GM12874 (cell line): ENCODE measurements around the gene KIFBP.

Experiments
- TF ChIP-seq, protein P1 (sequence below): IDR thresholded peaks from 2 replicates; pipeline ENCODE4 v1.5.1; 2011; ENCODE audit warnings: low read depth, mild to moderate bottlenecking, control low read depth, low read length, moderate library complexity; ENCODE audit not compliant: insufficient read depth

KIFBP gene

DNA sequence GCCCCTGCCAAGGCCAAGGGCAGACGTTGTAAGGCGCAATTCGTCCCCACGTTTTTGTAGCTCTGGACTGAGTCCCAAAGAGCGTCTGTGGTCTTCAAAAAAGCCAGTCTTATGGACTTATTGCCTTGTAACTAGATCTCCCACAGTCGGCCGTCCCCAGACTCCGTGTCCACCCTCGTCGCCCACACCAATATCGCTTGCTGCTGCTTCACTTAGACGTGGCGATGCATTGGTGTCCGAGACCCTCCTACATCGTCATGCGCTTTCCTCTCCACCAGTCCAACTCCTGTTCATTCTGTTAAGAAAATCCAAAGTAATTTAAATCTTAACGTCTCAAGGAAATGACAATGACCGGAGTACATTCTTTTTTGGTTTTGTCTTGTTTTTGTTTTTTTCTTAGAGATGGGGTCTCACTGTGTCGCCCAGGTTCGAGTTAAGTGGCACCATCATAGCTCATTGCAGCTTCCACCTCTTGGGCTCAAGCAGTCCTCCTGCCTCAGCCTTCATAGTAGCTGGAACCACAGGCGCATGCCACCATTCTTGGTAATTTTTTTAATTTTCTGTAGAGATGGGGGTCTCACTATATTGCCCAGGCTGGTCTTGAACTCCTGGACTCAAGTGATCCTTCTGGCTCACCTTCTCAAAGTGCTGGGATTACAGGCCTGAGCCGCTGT, 851 bp downstream of the KIFBP start:
- TF ChIP-seq, protein P1, sequence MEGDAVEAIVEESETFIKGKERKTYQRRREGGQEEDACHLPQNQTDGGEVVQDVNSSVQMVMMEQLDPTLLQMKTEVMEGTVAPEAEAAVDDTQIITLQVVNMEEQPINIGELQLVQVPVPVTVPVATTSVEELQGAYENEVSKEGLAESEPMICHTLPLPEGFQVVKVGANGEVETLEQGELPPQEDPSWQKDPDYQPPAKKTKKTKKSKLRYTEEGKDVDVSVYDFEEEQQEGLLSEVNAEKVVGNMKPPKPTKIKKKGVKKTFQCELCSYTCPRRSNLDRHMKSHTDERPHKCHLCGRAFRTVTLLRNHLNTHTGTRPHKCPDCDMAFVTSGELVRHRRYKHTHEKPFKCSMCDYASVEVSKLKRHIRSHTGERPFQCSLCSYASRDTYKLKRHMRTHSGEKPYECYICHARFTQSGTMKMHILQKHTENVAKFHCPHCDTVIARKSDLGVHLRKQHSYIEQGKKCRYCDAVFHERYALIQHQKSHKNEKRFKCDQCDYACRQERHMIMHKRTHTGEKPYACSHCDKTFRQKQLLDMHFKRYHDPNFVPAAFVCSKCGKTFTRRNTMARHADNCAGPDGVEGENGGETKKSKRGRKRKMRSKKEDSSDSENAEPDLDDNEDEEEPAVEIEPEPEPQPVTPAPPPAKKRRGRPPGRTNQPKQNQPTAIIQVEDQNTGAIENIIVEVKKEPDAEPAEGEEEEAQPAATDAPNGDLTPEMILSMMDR = no peak

DNA sequence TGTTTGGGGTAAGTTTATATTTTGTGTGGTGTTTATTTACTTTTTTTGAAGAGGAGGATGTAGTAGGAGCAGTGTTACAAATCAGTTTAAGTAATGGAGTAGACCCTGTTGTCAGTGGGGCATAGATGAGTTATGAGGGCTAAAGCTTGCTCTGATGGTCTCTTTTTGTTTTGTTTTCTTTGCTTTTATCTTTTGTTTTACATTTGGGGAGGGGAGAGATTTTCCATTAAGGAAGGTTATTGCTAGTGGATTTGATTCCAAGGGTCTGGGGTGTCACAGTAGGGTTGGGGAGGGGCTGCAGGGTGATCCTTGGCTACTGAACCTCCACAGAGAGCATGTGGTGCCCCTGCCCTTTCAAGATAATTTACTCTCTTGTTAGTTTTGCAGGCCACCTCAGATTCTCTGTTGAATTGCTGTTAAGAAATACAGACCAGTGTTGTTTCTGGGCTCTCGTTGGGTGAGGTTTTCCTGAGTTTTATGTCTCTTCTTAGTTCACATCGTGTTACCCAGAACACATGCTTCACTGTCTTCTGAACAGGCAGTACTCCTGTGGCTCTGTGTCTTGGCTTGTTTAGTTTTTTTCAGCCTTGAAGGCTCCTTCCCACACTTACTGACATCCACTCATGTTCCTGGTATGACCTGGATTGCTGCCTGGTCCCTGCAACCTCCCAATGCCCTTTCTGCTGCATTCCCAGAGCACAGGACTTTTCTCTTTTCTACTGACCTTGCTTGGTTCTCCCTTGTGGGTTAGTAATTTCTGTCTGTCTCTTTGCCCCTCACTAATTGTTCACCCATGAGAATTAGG, 4.2 kb downstream of the KIFBP start:
- TF ChIP-seq, protein P1 = no peak

DNA sequence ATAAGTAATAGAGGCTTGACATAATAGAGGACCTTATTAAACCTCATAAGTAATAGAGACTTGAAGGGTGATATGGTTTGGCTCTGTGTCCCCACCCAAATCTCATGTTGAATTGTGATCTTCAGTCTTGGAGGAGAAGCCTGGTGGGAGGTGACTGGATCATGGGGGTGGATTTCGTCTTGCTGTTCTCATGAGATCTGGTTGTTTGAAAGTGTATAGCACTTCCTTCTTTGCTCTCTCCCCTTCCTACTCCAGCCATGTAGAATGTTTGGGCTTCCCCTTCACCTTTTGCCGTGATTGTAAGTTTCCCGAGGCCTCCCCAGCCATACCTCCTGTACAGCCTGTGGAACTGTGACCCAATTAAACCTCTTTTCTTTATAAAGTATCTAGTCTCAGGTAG, 8.6 kb downstream of the KIFBP start:
- TF ChIP-seq, protein P1 = no peak

DNA sequence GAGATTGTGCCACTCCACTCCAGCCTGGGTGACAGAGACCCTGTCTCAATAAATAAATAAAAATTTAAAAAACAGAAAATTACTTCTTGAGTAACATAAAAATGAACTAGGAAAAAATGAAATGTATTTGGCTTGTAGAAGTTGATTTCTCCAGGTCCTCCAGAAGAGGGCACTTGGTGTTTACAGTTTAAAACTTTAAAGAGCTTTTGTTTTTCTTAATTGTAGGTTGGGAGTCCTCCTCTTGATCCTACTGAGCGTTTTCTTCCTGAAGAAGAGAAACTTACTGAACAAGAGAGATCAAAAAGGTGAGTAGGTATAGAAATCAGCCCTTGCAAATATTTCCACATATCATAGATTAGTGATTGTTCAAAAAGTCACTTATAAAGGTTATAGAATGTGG, 16.2 kb downstream of the KIFBP start:
- TF ChIP-seq, protein P1 = peak; percentile 35; the same call in 1 of the 2 replicates

DNA sequence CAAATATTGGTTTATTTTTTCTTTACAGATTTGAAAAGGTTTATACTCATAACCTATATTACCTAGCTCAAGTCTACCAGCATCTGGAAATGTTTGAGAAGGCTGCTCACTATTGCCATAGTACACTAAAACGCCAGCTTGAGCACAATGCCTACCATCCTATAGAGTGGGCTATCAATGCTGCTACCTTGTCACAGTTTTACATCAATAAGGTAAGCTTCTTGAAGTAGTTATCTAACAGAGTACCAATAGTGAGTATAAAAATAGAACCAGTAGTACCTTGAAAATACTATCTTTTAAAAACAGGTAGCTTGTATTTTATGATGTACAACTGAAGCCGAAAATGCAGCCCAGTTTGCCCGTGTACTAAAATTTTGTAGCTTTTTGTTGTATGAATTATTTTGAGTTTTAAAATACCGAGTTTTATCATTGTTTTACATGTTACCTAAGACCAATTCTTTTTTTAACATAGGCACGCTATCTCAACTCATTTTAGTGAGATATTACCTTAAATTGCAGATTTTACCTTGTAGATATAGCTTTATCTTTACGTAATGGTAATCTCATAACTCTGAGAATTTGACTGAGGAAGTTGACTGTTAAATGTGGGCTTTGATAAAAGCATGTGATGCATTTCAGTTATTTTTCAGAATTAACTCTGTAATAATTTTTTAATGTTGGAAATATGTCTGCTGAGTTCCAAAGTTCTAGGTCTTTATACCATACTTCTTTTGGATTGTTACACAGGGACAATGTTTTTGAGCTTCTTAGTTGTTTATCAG, 17.3 kb downstream of the KIFBP start:
- TF ChIP-seq, protein P1 = no peak

DNA sequence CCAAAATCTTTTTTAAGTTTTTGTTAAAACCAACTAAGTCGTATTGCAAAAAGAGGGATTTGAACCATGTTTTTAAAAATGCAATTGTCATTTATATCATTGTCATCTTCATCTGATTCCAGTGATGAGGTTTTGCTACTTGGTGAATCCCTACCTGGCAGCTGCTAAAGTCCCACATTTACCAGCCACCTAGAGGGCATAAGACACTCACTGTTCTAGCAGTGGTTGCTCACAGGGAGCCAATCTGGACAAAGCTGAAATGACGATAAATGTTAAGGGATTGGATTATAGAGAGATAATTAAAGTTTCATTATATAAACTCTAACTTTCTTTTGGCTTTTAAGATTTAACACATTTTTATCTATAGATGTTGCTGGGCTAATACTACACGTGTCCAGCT, 18.7 kb downstream of the KIFBP start:
- TF ChIP-seq, protein P1 = no peak

DNA sequence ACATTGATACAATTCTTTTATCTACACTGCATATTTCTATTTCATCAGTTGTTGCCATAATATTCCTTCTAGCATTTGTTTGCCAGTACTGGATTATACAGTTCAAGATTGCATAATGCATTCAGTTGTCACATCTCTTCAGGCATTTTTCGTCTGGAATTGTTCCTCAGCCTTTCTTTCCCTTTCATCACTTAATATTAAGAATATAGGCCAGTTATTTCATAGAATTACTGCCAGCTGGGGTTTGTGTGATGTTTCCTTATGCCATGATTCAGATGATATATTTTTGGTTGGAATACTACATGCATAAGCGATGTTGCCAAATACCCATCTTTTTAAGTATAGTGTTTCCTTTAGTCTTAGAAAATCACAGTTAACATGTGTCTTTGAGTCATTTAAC, 20.8 kb downstream of the KIFBP start:
- TF ChIP-seq, protein P1 = no peak
